Smooth muscle cell (in vitro differentiated cells): ENCODE measurements around the gene OR6M1. TPM values are rescaled to one million over a fixed set of nuclear protein-coding genes. Genes with fewer than 3 reads are reported as not detected.

Experiments used
- DNase-seq: peaks from one replicate; lab custom pipeline; 2025; ENCODE audit not compliant: unreplicated experiment; lab: John Stamatoyannopoulos, UW
- H2AFZ ChIP-seq: fragments of 200-600 bp; sonication (generic); 2 replicates; pipeline ENCODE4 v1.6.0; 2016; ENCODE audit warnings: antibody characterized with exemption, low read depth, mild to moderate bottlenecking
- H3F3A ChIP-seq: fragments of 200-600 bp; sonication (generic); 2 replicates; pipeline ENCODE4 v1.6.0; 2017; ENCODE audit warnings: antibody characterized with exemption, low read depth
- H3K27ac ChIP-seq: fragments of 200-600 bp; sonication (generic); 2 replicates; pipeline ENCODE4 v1.5.1; 2016; ENCODE audit warnings: low read depth, mild to moderate bottlenecking
- H3K27me3 ChIP-seq: fragments of 200-600 bp; sonication (generic); 2 replicates; pipeline ENCODE4 v1.6.1; 2016; ENCODE audit warnings: low read depth, mild to moderate bottlenecking
- H3K36me3 ChIP-seq: fragments of 200-600 bp; sonication (generic); 2 replicates; pipeline ENCODE4 v1.5.1; 2016; ENCODE audit warnings: low read depth
- H3K4me1 ChIP-seq: fragments of 200-600 bp; sonication (generic); 2 replicates; pipeline ENCODE4 v1.5.1; 2016; ENCODE audit warnings: low read depth
- H3K4me2 ChIP-seq: fragments of 200-600 bp; sonication (generic); 2 replicates; pipeline ENCODE4 v1.6.0; 2016; ENCODE audit warnings: mild to moderate bottlenecking
- H3K4me3 ChIP-seq: fragments of 200-600 bp; sonication (generic); 2 replicates; pipeline ENCODE4 v1.5.1; 2016; ENCODE audit warnings: mild to moderate bottlenecking
- H3K79me2 ChIP-seq: fragments of 200-600 bp; sonication (generic); 2 replicates; pipeline ENCODE4 v1.6.0; 2016; ENCODE audit warnings: low read depth, mild to moderate bottlenecking
- H3K9ac ChIP-seq: fragments of 200-600 bp; sonication (generic); 2 replicates; pipeline ENCODE4 v1.6.0; 2016; ENCODE audit warnings: low read depth
- H3K9me3 ChIP-seq: fragments of 200-600 bp; sonication (generic); replicated peaks from 2 replicates; pipeline ENCODE4 v1.5.1; 2016; ENCODE audit warnings: low read depth
- H4K20me1 ChIP-seq: fragments of 200-600 bp; sonication (generic); 2 replicates; pipeline ENCODE4 v1.6.0; 2016; ENCODE audit warnings: low read depth
- CTCF ChIP-seq: fragments of 200-600 bp; sonication (generic); IDR thresholded peaks from 2 replicates; pipeline ENCODE4 v1.5.1; 2017; ENCODE audit warnings: borderline replicate concordance, mild to moderate bottlenecking, antibody characterized with exemption; ENCODE audit not compliant: insufficient read depth, poor library complexity, severe bottlenecking
- WGBS: methylation state at CpG from one replicate; pipeline ENCODE4 v1.1.7; 2016; ENCODE audit warnings: low lambda C conversion rate; 5-methylcytosine and 5-hydroxymethylcytosine counted together
- polyA plus RNA-seq: library from polyadenylated mRNA; unstranded; fragments of >200 nt; fragmentation: Nextera tagmentation; extraction: Ambion mirVana; gene quantifications from 2 replicates; pipeline ENCODE4 v1.2.1, GENCODE V29; 2016
- total RNA-seq: library from RNA; depleted of rRNA; stranded (reverse); fragments of >200 nt; gene quantifications from 2 replicates; pipeline ENCODE4 v1.2.3, GENCODE V29; 2014

The OR6M1 gene
- total and polyA plus RNA-seq, 2 experiments from 2014 or later: not detected

GRCh38 chr11:123770712-123771111 is 35.4 kb downstream of the OR6M1 start:
- Histone ChIP-seq H3K4me2 (no peak overlapping the region), H3F3A (no peaks in the 10 kb centered on the region), H3K9me3 (no peaks in the 10 kb centered on the region), H3K27ac (no peak overlapping the region), H3K79me2 (no peaks in the 10 kb centered on the region), H3K4me3 (no peak overlapping the region), H3K36me3 (no peaks in the 10 kb centered on the region), H4K20me1 (no peaks in the 10 kb centered on the region), H3K27me3 (no peaks in the 10 kb centered on the region), H3K4me1 (no peaks in the 10 kb centered on the region), H3K9ac (no peak overlapping the region), H2AFZ (no peak overlapping the region)
- DNase-seq: no peak
- TF ChIP-seq CTCF: no peak

GRCh38 chr11:123765601-123766000 is 40.5 kb downstream of the OR6M1 start:
- no peak overlapping the region for H3K27ac ChIP-seq
- TF ChIP-seq CTCF: no peak
- no peak overlapping the region for H2AFZ ChIP-seq

GRCh38 chr11:123762422-123762821 is 43.7 kb downstream of the OR6M1 start:
- TF ChIP-seq CTCF: no peak
- Histone ChIP-seq H2AFZ (no peak overlapping the region), H3K27me3 (no peaks in the 10 kb centered on the region), H3K4me3 (no peak overlapping the region), H3K9ac (no peak overlapping the region), H3K9me3 (no peaks in the 10 kb centered on the region), H3K36me3 (no peaks in the 10 kb centered on the region), H3K4me2 (no peak overlapping the region), H4K20me1 (no peaks in the 10 kb centered on the region), H3K79me2 (no peaks in the 10 kb centered on the region), H3F3A (no peaks in the 10 kb centered on the region), H3K27ac (no peak overlapping the region), H3K4me1 (no peaks in the 10 kb centered on the region)
- DNase-seq: no peak

More at GRCh38 chr11:123765601-123766000, 40.5 kb downstream of the OR6M1 start:
- Histone ChIP-seq H3F3A (no peaks in the 10 kb centered on the region), H3K4me2 (no peak overlapping the region), H3K79me2 (no peaks in the 10 kb centered on the region), H4K20me1 (no peaks in the 10 kb centered on the region), H3K9ac (no peak overlapping the region), H3K27me3 (no peaks in the 10 kb centered on the region), H3K4me1 (no peaks in the 10 kb centered on the region), H3K4me3 (no peak overlapping the region), H3K9me3 (no peaks in the 10 kb centered on the region), H3K36me3 (no peaks in the 10 kb centered on the region)
- WGBS: 76% methylated on average over 1 of the region's 1 CpG
- no peak for DNase-seq

GRCh38 chr11:123760894-123761293 is 45.3 kb downstream of the OR6M1 start:
- no peak for TF ChIP-seq CTCF
- no peak overlapping the region for H2AFZ ChIP-seq
- H3K4me3 ChIP-seq: no peak overlapping the region
- H3F3A ChIP-seq: no peaks in the 10 kb centered on the region
- H3K27ac ChIP-seq: no peak overlapping the region
- no peaks in the 10 kb centered on the region for H3K79me2 ChIP-seq
- no peak for DNase-seq
- no peak overlapping the region for H3K4me2 ChIP-seq
- no peaks in the 10 kb centered on the region for H3K36me3 ChIP-seq
- no peaks in the 10 kb centered on the region for H4K20me1 ChIP-seq
- H3K9ac ChIP-seq: no peak overlapping the region
- H3K4me1 ChIP-seq: no peaks in the 10 kb centered on the region
- no peaks in the 10 kb centered on the region for H3K9me3 ChIP-seq
- WGBS: 77% methylated on average over 1 of the region's 1 CpG
- H3K27me3 ChIP-seq: no peaks in the 10 kb centered on the region
